NCI-H345 treated with DMSO at 0.1 percent for 48 hours (cell line): ENCODE measurements around the gene LOXL1.

Experiments used
- DNase-seq: peaks from one replicate; lab custom pipeline; 2025; ENCODE audit not compliant: unreplicated experiment; lab: John Stamatoyannopoulos, UW

The LOXL1 gene

DNA sequence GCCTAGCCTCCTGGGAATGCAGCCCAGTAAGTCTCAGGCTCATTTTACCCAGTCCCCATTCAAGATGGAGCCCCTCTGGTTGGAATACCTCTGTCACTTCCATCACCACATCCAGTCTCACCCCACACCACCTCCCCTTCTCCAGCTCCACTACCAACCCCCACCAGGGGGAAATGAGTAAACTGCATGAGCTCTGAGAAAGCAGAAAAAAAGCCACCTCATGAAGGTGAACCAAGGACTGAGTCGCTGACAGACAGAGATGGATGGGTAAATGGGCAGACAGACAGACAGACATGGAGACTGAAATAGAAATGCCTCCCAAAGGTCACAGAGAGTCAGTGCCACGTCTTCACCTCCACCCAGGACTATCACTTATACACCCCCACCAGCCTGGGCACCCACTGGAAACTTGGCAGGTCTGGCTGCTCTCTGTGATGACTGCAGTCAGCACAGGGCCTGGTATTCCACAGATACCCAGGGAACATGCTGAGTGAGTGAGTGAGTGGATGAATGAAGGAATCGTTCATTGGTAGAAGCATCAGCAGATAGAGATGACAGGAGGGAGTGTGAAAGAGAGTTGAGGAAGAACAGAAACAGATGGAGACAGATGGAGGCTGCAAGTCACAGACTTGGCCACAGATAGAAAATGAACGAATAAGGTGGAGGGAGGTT lies 4.9 kb upstream of the LOXL1 start:
- no peak for DNase-seq

- peak; percentile 5 for DNase-seq
Measured at GRCh38 chr15:73922186-73923151, 3.8 kb upstream of the LOXL1 start.

DNA sequence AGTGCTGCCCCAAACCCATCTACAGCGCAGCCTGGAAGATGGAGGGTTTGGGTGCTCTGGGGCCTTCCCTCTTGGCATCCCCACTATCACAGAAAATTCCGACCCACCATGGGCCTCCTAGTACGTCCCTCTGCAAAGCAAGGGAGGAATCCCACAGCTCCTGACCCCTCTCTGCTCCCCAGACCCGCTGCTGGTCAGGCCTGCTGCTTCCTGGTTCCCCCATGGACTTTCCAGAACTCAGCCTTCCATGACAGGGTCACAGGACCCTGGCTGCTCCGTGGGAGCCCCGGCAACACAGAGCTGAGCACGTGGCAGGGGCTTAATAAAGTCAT lies 3.1 kb upstream of the LOXL1 start:
- DNase-seq: no peak

- DNase-seq: no peak
Measured at GRCh38 chr15:73923488-73924164, 2.6 kb upstream of the LOXL1 start.

DNA sequence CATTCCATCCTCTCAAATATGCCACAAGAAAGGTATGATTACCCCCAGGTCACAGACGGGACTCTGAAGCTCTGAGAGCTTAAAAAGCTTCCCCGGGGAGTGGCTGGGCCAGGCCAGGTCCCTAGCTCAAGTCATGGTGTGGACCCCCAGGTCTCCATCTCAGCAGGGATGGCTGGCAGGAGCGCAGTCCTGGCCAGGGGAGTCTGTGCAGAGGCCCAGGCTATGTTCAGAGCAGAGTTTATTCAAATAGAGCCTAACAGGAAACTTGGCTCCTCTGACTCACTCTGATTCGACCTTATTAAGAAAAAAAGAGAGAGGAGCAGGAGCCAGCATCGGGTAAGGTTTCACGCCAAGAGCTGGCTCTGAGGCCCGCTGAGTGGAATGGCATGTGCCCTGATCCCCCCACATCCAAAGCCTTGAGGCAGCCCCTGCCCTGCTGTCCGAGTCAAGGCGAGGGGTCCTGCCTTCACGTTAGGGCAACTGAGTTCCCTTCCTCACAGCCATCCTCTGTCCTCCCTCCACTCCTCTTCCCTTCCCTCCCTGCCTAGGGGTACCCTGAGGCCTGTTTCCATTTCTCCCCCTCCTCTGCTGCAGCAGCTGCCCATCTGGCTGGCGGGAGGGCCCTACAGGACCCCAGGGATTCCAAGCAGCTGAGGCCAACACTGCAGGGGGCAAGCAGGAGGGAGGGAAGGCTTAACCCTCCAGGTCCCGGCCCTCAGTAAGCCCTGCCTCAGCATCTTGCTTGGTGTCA lies 1.9 kb upstream of the LOXL1 start:
- peak; percentile 4 for DNase-seq

GRCh38 chr15:73925848-73926218 lies 429 bp upstream of the LOXL1 start:
- DNase-seq: no peak

DNA sequence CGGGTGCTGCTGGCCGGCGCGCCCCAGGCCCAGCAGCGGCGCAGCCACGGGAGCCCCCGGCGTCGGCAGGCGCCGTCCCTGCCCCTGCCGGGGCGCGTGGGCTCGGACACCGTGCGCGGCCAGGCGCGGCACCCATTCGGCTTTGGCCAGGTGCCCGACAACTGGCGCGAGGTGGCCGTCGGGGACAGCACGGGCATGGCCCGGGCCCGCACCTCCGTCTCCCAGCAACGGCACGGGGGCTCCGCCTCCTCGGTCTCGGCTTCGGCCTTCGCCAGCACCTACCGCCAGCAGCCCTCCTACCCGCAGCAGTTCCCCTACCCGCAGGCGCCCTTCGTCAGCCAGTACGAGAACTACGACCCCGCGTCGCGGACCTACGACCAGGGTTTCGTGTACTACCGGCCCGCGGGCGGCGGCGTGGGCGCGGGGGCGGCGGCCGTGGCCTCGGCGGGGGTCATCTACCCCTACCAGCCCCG lies 777 bp downstream of the LOXL1 start:
- DNase-seq: no peak

DNA sequence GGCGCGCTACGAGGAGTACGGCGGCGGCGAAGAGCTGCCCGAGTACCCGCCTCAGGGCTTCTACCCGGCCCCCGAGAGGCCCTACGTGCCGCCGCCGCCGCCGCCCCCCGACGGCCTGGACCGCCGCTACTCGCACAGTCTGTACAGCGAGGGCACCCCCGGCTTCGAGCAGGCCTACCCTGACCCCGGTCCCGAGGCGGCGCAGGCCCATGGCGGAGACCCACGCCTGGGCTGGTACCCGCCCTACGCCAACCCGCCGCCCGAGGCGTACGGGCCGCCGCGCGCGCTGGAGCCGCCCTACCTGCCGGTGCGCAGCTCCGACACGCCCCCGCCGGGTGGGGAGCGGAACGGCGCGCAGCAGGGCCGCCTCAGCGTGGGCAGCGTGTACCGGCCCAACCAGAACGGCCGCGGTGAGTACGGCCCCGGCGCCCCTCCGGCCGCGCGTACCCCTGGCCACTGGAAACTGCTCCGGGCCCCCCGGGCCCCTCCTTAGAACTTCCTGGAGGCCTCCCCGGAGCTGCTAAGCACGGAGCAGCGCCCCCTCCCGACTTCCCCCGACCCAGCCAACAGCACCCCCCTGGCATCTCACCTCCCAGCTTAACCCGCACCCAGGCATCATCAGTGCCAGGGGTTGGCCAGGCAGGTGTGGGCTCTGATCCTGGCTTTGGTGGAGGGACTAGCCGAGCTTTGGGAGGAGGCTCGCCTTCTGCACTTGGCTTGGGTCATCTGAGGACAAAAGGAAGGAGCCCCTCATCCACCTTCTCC lies 1.4 kb downstream of the LOXL1 start:
- peak; percentile 38 for DNase-seq

DNA sequence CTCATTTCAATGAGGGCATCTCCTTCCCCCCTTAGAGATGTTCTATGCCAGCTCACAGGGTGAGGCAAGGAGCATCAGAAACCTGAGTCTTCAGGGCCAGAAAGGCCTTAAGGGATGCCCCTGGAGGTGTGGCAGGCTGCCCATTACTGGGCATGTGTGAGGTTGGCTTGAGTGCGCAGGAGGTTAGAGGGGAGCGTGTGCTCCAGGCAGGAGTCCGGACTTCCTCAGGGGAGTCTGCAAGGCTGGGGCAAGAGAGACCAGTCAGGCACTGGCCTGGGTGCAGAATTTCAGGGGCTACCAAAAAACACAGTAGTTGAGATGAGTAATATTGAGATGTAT lies 1.9 kb downstream of the LOXL1 start:
- no peak for DNase-seq

- no peak for DNase-seq
Measured at GRCh38 chr15:73928971-73929627, 2.8 kb downstream of the LOXL1 start.

DNA sequence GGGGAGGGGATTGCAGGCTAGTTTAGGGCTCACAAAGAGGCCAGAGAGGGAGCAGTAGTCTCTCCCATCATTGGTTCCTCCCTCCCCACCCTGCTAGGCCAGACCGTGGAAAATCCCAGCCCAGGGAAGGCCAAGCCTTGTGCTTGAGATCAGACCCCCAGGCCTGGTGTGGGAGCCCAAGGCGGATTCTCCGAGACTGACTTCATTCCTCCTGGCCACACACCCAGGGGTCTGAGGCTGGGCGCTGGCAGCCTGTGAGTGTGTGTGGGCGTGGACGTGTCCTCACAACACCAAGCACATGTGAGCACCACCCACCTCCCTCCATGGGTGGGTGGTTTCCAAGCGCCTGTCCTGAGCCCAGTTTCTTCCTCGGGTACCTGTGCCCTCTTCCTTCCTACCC lies 4.1 kb downstream of the LOXL1 start:
- DNase-seq: no peak

DNA sequence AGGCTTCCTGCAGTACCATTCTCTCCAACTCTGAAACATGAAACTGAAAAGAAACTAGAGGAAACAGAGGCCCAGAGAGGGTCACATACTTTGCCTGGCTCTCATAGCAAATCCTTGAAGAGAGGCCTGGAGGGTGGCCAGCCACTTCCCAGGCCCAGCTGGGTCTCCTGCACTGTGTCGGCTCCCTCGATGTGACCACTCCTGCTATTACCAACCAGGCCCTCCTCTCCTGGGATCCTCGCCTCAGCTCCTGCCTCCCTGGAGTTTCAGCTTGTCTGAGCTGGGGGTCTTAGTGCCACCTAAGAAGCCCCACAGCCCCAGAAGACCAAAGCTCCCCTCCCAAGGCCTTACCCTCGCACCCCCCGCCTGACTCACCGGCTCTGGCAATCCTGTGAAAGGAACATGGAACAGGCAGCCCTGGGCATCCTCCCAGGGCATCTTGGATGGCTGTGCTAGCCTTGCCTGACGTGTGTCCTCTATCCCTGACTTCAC lies 4.6 kb downstream of the LOXL1 start:
- no peak for DNase-seq

GRCh38 chr15:73931441-73931840 lies 5.2 kb downstream of the LOXL1 start:
- DNase-seq: no peak

DNA sequence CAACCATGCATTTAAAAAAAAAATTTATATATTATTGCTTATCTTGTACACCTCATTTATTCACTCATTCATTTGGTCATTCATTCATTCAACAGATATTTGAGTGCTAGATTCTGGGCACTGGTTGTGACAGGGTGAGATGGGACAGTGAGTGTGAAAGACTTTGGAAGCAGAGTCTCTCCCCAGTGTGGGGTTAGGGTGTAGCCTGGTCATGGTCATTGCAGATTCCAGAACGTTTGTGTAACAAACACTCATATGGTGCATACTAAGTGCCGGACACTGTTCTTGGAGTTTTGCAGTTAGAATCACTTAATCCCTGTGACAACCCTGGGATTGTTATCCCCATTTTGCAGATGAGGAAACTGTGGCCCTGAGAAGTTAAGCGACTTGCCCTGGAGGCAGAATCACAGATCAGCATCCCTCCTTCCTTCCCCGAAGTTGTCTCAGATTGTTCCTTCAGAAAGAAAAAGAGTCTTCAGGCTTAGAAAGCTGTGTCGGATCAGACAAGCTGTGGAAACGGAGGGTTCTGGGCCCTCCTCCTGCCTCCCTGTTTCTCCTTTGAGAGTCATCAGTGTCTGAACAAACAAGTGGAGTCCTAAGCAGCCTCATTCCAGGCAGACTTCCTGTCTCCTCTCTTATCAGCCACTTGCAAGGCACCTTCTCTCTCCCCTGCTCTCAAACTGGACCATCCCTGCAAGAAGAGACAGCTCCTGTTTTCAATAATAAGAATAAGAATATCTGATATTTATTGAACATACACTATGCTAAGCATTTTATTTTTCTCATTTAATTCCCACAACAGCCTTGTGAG lies 6.3 kb downstream of the LOXL1 start:
- DNase-seq: no peak

DNA sequence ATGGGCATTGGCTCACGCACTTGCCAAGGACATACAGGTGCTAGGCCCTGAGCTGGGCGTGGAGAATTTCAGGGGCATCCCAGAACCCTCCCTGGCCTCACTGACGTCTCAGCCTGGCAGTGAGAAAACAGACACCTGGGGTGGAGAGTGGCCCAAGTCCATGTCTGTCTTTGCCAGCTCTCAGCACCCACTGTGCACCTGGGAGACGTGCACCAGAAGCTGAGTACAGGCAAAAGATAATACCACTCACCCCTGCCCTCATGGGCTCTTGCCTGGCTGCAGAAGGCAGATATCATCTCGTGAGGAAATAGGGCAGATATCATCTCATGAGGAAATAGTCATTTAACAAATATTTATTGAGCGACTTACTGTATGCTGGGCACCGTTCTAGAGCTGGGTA lies 8.0 kb downstream of the LOXL1 start:
- no peak for DNase-seq

GRCh38 chr15:73935547-73935946 lies 9.3 kb downstream of the LOXL1 start:
- DNase-seq: no peak

DNA sequence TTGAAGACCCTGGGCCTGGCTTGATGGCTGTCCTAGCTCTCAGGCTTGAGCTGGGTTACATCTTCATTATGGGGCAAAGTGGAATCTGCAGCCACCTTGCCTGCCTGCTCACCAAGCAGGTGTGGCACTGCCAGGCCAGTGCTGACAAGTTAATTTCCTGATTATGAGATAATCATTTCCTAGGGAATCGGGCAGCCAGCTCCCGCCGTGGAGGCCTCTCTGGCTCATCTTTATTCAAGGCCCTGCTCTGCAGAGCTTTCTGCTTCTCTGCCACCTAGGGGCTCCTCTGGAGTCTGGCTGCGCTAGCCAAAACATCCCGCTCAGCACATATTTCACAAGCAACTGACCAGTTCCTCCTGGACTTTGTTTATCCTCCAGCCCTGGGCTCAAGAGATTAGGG lies 9.9 kb downstream of the LOXL1 start:
- DNase-seq: no peak

- DNase-seq: no peak
Measured at GRCh38 chr15:73936588-73937290, 10.5 kb downstream of the LOXL1 start.
